Activated T-cell treated with anti-CD3 and anti-CD28 coated beads for 1 hour (primary cell): ENCODE measurements around the gene RGP1.

Source experiments
- DNase-seq: peaks from one replicate; pipeline ENCODE4 v3.0.0-alpha.2; 2020; ENCODE audit warnings: low read depth

RGP1 gene

GRCh38 chr9:35719546-35719945 lies 29.5 kb upstream of the RGP1 start:
- DNase-seq: no peak

GRCh38 chr9:35723426-35723825 lies 25.7 kb upstream of the RGP1 start:
- no peak for DNase-seq

GRCh38 chr9:35723908-35724307 lies 25.2 kb upstream of the RGP1 start:
- no peak for DNase-seq

GRCh38 chr9:35725362-35725761 lies 23.7 kb upstream of the RGP1 start:
- DNase-seq: no peak

DNA sequence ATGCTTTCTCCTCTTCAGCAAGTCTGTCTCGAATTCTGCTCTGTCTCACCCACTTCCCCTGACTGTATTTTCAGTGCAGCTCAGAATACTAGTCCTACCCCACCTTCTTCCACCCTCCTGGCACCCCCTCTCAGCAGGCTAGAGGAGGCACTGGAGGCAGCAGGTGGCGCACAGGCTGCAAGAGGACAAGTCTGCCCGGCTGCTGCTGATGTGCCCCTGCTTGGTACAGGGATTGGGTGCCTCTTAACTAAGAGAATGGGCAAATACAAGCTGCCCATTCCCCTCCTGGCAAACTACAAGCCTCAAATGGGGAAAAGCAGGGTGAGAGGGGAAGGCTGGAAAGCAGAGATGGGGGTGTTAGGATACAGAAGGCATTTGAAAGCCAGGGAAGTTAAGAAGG lies 22.2 kb upstream of the RGP1 start:
- DNase-seq: peak; percentile 21

DNA sequence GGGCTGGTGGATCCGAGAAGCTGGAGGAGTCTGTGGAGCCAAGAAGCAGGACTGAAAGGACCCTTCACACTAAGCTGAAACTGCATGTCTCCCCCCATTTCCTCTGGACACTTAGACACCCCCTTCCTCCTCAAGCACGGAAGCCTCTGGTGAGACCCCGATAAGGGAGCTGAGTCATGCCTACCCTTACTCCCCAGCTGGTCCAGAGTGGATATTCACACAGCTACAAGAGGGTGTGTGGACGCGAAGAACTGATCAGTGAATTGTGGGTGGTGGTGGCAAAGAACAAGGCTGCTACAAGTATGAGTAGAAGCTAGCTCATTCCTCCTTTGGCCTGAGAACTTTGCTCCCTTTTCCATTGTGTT lies 21.4 kb upstream of the RGP1 start:
- no peak for DNase-seq

GRCh38 chr9:35728041-35728971 lies 20.8 kb upstream of the RGP1 start:
- no peak for DNase-seq

- no peak for DNase-seq
Observed at GRCh38 chr9:35729101-35729500, 20.0 kb upstream of the RGP1 start.

GRCh38 chr9:35729700-35730485 lies 19.2 kb upstream of the RGP1 start:
- DNase-seq: no peak

- DNase-seq: no peak
Observed at GRCh38 chr9:35730486-35730854, 18.6 kb upstream of the RGP1 start.

DNA sequence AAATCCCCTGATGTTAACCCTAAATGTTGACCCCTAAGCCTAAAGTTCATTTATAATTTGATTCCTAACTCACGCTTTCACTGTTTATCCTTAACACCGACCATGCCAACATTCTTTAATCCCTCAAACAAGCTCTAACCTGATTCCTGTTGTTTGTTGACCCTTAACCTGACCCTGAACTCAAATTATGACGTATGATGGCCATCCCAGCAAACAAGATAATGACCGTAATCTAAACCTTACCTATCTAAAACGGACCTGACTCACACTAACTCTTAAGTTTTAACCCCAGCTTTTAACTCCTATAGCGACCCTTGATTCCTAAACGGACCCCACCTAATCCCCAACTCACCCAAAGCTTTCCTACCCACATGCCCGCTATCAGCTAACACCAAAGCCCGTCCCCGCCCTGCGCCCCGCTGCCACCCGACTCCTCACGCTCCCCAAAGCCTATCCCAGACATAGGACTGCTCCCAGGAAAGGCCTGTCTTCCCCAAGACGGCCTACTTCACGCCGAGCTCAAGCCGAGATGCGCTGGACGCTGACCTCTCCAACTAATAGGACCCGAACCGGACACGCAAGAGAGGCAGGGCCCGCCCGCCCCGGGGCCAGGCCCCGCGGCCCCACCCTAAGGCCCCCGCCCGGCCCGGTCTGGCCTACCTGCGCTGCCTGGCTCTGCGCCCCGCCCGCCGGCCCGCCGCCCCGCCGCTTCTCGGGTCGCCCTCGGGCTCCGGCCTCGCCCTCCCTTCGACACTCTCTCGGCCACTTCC lies 17.5 kb upstream of the RGP1 start:
- DNase-seq: no peak

GRCh38 chr9:35732185-35732799 lies 16.8 kb upstream of the RGP1 start, which contains the start of the genes CREB3 and TLN1:
TSS of gene CREB3 (plus strand) at chr9:35732666. CDS start at chr9:35732773, 107 bp downstream.
TSS of gene TLN1 (minus strand) at chr9:35732195. CDS start at chr9:35725694, 6,501 bp downstream.
- DNase-seq: peak; percentile 92

- DNase-seq: no peak
Observed at GRCh38 chr9:35732800-35733541, 16.1 kb upstream of the RGP1 start.

- DNase-seq: no peak
Observed at GRCh38 chr9:35734096-35734495, 15.0 kb upstream of the RGP1 start.

DNA sequence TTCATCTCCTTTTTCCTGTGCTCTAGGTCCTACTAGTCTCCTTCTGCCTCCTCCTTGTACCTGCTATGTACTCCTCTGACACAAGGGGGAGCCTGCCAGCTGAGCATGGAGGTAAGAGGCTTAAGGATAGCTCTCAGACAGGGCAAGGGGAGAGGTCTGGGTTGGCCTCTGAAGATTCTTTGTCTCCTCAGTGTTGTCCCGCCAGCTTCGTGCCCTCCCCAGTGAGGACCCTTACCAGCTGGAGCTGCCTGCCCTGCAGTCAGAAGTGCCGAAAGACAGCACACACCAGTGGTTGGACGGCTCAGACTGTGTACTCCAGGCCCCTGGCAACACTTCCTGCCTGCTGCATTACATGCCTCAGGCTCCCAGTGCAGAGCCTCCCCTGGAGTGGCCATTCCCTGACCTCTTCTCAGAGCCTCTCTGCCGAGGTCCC lies 12.9 kb upstream of the RGP1 start:
- peak; percentile 49 for DNase-seq

- no peak for DNase-seq
Observed at GRCh38 chr9:35737143-35737542, 11.9 kb upstream of the RGP1 start.

- no peak for DNase-seq
Observed at GRCh38 chr9:35738186-35738585, 10.9 kb upstream of the RGP1 start.

DNA sequence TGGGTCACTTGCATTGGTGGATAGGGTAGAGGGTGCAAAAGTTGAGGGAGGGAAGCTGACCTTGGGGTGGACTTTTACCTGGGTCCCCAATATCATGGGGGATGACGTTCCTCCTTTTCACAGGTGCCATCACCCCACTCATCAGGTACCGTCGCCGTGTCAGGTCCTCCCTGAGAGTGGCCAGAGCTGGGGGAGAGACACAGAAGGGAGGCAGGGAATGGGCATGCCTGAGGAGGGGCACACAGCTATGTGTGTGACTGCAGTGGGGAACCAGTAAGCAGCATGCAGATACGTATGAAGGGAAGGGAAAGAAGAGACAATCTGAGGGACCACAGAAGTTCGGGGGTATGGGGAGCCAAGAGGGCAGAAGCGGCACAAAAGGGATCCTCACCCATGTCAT lies 10.2 kb upstream of the RGP1 start:
- no peak for DNase-seq

DNA sequence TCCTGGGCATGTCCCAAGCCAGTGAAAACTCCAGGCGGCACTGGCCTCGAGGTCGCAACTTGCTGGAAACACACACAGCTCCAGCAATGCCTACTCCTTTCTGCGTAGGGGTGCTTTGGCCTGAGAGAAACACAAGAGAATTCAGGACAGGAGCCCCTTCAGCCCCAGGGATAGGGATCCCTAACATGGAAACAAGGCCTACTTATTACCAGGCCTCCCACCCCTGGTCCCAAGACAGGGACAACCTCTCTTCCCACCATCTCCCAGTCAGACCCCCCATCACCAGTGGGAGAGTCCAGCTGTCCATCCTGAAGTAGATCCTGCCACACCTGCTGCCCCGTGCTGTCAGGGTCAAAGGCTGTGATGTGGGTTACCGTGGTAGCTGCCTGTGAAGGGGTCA lies 8.8 kb upstream of the RGP1 start:
- no peak for DNase-seq

- no peak for DNase-seq
Observed at GRCh38 chr9:35741740-35742139, 7.3 kb upstream of the RGP1 start.

DNA sequence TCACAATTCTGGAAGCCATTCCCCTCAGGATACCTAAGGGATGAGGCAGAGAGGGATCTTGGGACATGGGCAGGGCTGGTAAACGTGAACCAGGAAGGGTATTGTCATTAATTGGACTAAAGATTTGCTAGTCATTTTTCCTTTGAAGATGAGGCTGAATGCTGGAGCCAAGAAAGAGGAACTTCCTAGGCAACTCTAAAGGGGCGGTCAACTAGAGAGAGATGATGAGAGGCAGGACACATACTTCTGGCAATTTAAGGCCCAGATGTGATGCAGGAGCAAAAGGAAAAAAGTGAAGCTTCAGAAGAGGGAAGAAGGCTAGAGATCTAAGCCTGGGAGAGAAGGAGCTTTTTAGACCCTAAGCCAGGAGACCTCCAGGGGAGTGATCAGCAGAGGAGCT lies 5.6 kb upstream of the RGP1 start:
- DNase-seq: no peak
